GM19397 (cell line): Measurements from ENCODE around the gene PGA3.
A peak's percentile ranks its signal among the peaks of the same experiment; 100 is the strongest.
"Not testable (repeated sequence)": the region's sequence is repeated elsewhere in the genome, so short reads cannot be mapped to it uniquely, and the experiment has no call there.

ENCODE experiments used
- ATAC-seq: cut with Tn5 transposase; IDR thresholded peaks from one replicate; pipeline ENCODE4 v1.9.1; 2021; ENCODE audit warnings: mild to moderate bottlenecking, moderate library complexity; ENCODE audit not compliant: unreplicated experiment

The PGA3 gene

GRCh38 chr11:61202950-61203746, at the start of gene PGA3:
PGA3 (plus strand) TSS chr11:61203515; CDS start chr11:61203565, 50 bp downstream.
- not testable (repeated sequence) for ATAC-seq

DNA sequence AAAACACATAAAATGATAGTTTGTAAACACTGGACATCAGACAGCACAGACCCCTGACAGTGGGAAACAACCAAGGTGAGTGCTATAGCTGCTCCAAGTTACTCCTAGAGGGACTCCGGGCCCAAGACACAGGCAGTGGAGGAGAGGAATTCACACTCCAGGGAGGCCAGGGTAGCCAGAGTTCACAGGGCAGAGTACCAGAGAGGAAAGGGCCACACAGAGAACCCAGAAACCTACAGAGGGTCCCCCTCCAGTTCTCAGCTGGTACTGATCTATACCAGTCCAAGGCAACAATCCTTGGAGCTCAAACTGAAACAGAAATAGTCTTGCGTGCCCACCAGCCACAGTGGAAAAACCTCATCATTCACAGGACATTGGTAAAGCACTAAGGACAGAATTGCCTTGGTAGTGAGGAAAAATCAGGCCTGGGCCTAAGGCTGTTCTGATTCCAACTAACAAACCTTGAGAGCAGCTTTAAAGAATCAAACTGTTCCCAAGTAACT, 49.7 kb upstream of the PGA3 start:
- no peak for ATAC-seq

DNA sequence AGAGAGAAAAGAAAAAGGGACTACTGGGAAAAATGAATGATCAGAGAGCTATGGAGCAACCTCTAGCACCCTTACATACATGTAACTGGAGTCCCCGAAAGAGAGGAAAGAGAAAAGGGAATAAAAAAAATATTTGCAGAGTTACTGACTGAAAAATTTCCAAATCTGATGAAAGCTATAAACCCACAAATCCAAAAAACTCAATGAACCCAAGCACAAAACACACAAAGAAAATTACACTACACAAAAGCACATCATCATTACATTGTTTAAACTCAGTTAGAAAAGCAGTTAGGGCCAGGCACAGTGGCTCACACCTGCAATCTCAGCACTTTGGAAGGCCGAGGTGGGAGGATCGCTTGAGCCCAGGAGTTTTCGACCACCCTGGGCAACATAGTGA, 48.8 kb upstream of the PGA3 start:
- no peak for ATAC-seq

DNA sequence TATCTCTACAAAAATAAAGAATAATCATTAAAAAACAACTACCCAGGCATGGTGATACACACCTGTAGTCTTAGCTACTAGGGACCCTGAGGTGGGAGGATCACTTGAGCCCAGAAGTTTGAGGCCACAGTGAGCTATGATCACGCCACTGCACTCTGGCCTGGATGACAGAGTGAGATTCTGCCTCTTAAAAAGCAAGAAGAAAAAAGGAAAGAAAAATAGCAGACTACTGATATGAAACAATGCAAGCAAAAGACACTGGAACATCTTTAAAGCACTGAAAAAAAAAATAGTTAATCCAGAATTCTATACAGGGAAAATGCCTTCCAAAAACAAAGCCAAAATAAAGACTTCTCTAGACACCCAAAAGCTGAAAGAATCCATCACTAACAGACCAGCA, 48.0 kb upstream of the PGA3 start:
- no peak for ATAC-seq

GRCh38 chr11:61155741-61156140, 47.6 kb upstream of the PGA3 start:
- ATAC-seq = no peak

GRCh38 chr11:61157743-61158142, 45.6 kb upstream of the PGA3 start:
- no peak for ATAC-seq

- no peak for ATAC-seq
These were observed 44.5 kb upstream of the PGA3 start for GRCh38 chr11:61158691-61159381.

GRCh38 chr11:61160487-61161189, 42.7 kb upstream of the PGA3 start:
- no peak for ATAC-seq

GRCh38 chr11:61161190-61162091, 41.9 kb upstream of the PGA3 start, which contains the start of gene VPS37C:
VPS37C (minus strand) TSS chr11:61161426; CDS start chr11:61138829, 22,597 bp downstream.
- peak; percentile 79 for ATAC-seq

DNA sequence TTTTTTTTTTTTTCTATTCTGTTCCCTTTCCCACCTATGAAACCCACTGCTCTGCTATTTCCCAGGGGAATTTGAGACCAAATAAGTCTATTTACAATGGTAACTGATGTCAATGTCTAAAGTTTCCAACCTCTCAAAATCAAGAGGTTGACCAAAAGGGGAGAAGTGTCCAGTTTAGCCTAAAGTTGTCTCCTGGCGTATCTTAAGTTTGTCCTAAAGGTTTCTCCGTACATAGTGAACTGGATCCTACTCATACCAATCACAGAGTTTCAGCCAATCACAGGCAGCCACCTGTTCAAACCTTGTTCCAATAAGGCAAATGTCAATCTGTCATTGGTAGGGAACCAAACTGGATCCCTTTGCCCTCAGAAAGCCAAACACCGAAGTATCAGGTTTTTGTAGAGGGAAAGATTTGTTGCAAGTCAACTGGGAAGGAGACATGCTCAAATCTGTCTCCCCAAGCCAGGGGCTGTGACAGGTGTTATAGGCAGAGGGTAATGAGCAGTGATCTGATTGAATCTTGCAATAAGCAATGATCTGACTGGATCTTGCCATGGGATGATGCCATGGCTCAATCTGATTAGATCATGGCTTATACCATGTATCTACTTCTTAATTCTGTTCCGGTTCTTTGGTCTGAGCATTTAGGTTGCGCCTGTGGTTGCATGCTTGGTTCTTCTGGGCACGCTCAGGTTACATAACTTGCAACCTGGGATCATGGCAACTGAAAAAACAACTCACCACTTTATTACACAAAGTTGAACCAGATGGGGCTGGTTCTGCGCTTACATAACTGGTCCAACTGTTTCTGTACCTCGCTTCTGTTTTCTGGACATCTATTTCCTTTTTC, 41.0 kb upstream of the PGA3 start:
- ATAC-seq = no peak

DNA sequence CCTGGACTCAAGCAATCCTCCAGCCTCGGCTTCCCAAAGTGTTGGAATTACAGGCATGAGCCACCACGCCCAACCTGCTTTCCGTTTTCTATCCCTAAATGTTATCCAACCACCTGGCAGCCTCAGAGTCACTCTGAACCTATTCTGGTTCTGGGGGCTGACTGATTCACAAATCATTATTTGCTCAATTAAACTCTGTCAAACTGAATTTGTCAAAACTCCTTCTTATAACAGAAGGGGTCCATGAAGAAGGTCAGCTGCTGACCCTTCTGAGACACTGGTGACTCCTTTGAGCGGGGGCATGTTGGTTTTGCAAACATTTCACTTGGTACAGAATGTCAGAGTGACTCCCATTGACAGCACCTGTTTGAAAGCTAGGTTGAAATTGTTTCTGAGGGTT, 40.3 kb upstream of the PGA3 start:
- no peak for ATAC-seq

DNA sequence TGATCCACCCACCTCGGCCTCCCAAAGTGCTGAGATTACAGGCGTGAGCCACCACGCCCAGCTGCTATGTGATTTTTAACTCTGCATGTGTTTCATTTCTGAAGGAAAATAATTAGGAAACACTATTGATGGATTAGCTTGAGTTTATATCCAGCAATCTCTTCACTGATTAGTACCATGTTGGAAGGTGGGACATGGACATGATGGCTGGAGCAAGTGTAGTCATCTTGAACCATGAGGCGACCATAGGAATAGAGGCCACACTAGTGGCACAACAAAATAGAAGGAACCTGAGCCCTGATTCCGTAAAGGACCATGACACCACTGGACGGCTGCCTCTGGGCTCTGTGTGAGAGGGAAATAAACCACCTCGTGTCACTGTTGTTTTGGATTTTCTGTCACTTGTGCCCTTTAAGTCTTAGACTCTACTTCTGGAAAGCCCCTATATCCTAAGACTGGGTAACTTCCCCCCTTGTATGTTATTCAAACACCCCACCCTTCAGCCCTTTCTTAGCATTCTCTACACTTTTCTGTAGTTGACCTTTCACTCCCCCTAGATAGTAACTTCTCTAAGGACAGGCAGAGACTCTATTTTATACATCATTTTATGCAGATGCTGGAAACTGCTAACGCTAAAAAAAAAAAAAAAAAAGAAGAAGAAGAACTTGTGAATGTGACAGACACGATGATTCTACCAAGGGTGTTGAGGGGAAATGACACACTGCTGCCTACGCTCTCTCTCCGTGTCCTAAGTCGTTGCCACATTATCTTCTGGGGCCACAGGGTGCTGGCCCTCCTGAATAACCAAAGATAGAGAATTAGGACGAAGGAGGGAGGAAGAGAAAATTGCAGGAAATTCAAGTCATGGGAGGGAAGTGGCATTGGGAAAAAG, 39.4 kb upstream of the PGA3 start:
- no peak for ATAC-seq

DNA sequence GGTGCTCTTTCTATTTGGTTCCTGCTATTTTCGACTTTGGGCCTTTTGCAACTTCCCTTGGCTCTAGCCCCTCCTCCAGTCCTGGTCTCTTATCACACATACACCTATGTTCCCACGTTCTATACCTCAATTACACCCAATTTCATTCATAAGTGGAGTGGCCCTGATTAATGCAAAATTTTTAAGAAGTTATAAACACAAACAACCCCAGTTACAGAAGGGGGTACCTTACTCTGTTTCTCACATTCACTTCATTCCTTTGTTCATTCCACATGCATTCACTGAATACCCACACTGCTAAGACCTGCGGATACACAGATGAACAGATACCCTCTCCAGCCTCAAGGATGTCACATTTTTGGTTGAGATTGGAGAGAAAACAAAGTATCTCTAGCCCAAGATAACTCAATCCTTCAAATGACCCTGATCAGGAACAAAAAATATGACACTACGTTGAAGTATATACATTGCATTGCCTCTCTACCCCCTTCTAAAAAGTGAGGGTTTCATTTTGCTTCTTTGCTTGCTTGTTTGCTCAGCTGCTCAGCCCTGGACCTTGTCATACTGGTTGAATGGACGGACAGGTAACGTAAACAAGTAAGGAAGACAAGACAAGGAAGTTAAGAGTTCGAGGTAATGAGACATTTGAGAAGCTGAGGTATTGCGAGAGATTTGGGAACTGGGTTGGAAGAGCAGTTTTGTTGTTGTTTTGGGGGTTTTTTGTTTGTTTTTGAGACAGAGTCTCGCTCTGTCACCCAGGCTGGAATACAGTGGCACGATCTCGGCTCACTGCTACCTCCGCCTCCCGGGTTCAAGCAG, 38.5 kb upstream of the PGA3 start:
- no peak for ATAC-seq

- not testable (repeated sequence) for ATAC-seq
These were observed 37.5 kb upstream of the PGA3 start for GRCh38 chr11:61165785-61166184.

GRCh38 chr11:61166331-61166730, 37.0 kb upstream of the PGA3 start:
- ATAC-seq = not testable (repeated sequence)

- no peak for ATAC-seq
These were observed 35.1 kb upstream of the PGA3 start for GRCh38 chr11:61168042-61168688.

GRCh38 chr11:61168800-61169199, 34.5 kb upstream of the PGA3 start:
- no peak for ATAC-seq
